RKO (cell line): Measurements from ENCODE around the gene NBAS.
"Not testable (repeated sequence)": the region's sequence is repeated elsewhere in the genome, so short reads cannot be mapped to it uniquely, and the experiment has no call there.

Source experiments
- DNase-seq: peaks from one replicate; pipeline ENCODE4 v3.0.0-alpha.2; 2016; ENCODE audit warnings: low spot score

The NBAS gene

DNA sequence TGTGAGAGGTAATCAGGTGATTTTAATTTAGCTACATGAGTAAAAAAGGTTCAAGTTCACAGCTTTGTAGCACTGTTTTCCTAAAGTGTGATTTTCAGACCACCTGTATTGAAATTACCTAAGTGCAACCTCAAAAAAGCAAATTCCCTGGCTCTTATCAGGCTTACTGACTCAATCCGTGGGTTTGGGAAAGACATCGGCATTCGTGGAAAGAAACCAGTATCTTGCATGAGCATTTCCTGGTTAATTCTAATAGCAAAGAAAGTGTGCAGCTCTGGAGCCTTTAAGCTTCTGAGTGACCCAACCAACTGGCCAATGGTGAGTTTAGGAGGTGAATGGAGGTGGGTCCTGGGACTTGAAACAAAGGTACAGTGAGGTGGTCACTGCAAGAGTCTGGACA is 300.9 kb downstream of the NBAS start:
- DNase-seq: no peak

GRCh38 chr2:15259356-15259756 is 301.8 kb downstream of the NBAS start:
- no peak for DNase-seq

GRCh38 chr2:15258385-15258784 is 302.7 kb downstream of the NBAS start:
- not testable (repeated sequence) for DNase-seq

DNA sequence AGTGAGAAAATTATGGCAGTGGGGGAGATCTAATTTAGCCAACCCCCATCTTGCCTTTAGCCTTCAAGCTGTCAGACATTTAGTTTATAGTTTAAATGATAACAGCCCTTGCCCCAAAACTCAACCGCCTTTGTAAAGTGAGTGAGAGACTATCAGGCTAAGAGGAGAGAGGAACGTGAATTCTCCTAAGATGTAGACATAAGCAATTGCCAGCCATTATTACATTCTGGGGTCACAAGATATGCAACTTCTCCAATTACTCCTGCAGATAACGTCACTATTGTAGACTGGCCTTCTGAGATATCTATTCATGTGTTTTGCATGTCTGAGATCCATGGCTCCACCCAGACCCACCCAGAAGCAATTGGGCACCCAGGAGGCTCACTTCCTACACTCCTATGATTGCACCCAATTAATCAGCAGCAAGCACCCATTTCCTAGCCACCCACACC is 307.3 kb downstream of the NBAS start:
- no peak for DNase-seq

- DNase-seq: no peak
Measured at GRCh38 chr2:15253247-15253646, 307.9 kb downstream of the NBAS start.

- no peak for DNase-seq
Measured at GRCh38 chr2:15251753-15252152, 309.4 kb downstream of the NBAS start.

DNA sequence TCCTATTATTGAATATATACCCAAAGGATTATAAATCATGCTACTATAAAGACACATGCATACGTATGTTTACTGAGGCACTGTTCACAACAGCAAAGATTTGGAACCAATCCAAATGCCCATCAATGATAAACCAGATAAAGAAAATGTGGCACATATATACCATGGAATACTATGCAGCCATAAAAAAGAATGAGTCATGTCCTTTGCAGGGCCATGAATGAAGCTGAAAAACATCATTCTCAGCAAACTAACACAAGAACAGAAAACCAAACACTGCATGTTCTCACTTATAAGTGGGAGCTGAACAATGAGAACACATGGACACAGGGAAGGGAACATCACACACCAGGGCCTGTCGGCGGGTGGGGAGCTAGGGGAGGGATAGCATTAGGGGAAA is 310.2 kb downstream of the NBAS start:
- not testable (repeated sequence) for DNase-seq

DNA sequence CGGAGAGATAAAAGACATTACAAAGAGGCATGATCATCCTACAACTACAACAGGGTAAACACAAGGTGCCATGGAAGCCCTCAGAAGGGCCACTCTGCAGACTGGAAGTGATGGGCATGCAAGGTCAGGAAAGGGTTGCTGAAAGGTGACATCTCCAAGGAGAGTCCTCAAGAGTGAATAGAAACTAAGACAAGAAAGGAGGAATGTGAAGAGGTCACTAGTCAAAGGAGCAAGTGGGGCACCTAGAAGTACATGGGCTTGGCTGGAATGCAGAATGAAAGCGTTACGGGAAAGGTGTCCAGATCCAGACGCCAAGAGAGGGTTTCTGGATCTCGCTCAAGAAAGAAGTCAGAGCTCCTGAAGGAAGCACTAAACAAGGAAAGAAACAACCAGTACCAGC is 314.3 kb downstream of the NBAS start:
- no peak for DNase-seq

GRCh38 chr2:15243762-15244161 is 317.4 kb downstream of the NBAS start:
- DNase-seq: no peak

- DNase-seq: no peak
Measured at GRCh38 chr2:15242936-15243461, 318.1 kb downstream of the NBAS start.

DNA sequence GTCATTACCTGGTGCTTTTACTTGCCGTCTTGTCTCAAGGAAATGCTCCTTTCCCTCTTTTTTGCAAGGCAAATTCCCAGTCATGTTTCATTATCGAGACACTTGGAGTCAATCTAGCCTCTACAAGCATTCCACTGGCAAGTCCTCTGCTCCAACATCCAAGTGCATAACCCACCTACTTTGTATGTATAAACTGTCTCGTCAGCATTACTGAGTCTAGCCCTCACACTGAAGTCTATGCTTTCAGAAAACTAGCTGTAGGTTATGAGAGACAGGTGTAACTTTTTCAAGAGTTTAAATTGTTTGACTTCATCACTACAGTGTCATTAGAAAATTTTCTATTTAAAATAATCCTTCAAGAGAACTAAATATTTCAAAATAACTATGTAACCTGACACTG is 319.2 kb downstream of the NBAS start:
- no peak for DNase-seq

DNA sequence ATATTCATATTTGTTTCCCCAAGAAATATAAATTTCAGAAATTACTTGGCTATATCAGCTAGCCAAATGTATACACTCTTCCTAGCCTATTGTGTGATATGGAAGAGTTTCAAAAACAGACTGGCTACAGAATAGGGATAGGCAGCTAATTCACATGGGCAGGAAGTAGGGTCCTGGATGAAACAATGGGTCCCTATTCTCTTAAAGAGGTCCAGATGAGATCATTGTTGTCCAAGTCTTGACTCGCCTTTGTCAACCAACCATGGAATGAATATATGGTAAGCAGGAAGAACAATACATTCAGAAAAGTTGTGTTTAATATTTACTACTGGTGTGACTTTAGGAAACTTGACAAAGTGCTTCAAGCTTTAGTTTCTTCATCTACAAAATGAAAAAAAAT is 319.9 kb downstream of the NBAS start:
- DNase-seq: no peak

DNA sequence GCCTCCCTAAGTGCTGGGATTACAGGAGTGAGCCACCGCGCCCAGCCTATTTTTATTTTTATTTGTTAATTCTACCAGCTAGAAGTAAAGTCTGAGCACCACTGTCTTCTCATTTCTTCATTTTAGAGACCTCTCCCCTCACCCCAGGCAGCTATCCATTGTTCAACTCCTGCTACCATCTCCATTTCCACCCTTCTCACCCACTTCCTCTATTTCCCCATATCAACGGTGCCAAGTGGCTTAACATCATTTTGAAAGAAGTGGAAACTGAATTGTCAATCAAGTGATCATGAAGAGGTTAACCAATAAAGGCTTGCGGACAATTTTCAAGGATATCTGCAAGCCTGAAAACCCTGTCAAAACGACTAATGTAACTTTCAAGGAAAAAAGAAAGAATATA is 323.1 kb downstream of the NBAS start:
- DNase-seq: no peak

DNA sequence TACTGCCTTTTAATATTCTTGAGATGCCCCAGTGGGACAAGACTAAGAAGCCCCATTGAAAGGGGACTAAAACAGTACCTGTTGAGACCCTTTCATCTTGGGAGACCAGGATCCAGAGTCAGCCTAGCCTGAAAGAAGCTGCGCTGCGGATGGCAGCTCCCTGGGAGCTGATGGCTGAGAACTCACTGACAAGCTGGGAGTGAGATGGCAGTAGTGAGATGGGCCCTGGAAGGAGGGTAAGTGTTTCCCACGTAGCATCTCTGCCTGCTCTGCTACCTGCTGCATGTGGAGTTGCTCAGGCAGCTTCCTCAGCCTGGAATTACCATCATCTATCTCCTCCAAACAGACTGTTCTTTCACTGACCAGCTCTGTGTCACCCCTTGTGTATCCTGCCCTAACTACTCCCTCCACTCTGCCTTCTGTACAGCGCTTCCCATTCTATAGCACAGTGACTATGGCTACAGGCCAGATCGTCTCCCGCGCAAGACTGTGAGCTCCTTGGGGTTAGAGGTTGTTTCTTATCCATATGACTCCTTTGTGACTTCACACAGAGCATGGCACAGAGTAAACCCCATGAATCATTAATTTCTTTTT is 330.4 kb downstream of the NBAS start:
- DNase-seq: no peak

GRCh38 chr2:15226661-15227060 is 334.5 kb downstream of the NBAS start:
- no peak for DNase-seq

DNA sequence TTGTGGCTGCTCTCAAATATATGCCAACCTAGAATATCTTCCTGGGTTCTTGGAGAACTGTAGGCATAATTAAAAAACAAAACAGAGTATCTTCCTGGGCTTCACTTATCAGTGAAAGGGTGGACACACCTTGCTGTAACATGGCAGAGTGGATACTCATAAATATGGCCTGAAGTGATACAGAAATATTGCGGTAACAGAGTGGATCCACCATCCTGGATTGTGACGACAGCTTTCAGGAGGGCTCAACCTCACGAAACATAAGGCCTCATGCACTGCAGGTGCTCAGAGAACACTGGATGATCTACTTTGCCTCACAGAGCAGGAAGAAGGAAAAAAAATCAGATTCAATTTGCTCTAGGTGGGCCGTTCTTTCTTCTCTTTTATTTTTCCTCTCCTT is 336.0 kb downstream of the NBAS start:
- DNase-seq: no peak

GRCh38 chr2:15224641-15225040 is 336.5 kb downstream of the NBAS start:
- DNase-seq: no peak

- DNase-seq: peak; percentile 68
Measured at GRCh38 chr2:15223887-15224286, 337.2 kb downstream of the NBAS start.

- no peak for DNase-seq
Measured at GRCh38 chr2:15222856-15223255, 338.3 kb downstream of the NBAS start.

- no peak for DNase-seq
Measured at GRCh38 chr2:15220603-15221002, 340.5 kb downstream of the NBAS start.

DNA sequence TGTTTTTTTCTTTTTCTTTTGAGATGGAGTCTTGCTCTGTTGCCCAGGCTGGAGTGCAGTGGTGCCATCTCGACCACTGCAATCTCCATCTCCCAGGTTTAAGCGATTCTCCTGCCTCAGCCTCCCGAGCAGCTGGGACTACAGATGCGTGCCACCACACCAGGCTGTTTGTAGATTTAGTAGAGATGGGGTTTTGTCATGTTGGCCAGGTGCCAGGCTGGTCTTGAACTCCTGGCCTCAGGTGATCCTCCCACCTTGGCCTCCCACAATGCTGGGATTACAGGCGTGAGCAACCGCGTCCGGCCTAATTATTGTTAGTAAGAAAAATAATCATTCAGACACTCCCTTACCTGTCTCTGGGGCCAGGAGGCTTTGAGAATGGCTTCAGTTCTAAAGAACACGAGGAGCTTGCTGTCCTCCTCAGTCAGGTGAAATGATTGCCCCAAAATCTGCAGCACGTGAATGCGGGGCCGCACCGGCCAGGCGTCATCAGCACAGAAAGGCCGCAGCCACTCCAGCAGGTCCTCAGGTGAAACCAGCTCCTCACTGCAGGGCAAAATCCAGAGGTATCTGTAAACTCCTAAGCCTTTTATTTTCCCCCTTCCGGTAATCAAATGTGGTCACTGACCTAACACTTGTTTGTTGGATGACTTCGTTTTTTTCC is 342.6 kb downstream of the NBAS start:
- DNase-seq: no peak

GRCh38 chr2:15212249-15212648 is 348.9 kb downstream of the NBAS start:
- no peak for DNase-seq

- DNase-seq: not testable (repeated sequence)
Measured at GRCh38 chr2:15210542-15210941, 350.6 kb downstream of the NBAS start.

DNA sequence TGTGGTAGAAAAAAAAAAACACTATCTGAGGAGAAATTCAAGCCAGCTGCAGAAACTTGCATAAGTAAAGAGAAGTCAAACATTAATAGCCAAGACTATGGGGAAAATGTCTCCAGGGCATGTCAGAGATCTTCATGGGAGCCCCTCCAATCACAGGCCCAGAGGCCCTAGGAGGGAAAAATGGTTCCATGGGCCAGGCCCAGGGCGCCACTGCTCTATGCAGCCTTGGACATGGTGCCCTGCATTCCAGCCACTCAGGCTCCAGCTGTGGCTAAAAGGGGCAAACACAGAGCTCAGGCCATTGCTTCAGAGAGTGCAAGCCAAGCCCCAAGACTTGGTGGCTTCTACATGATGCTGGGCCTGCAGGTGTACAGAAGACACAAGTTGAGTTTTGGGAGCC is 354.7 kb downstream of the NBAS start:
- DNase-seq: no peak
